Astrocyte of the hippocampus (primary cell): ENCODE measurements around the gene RTP3.

Source experiments
- DNase-seq: peaks from one replicate; pipeline ENCODE4 v3.0.0; 2011; ENCODE audit warnings: low read depth, low spot score

The RTP3 gene

GRCh38 chr3:46469680-46470357 lies 28.0 kb upstream of the RTP3 start:
- DNase-seq = no peak

DNA sequence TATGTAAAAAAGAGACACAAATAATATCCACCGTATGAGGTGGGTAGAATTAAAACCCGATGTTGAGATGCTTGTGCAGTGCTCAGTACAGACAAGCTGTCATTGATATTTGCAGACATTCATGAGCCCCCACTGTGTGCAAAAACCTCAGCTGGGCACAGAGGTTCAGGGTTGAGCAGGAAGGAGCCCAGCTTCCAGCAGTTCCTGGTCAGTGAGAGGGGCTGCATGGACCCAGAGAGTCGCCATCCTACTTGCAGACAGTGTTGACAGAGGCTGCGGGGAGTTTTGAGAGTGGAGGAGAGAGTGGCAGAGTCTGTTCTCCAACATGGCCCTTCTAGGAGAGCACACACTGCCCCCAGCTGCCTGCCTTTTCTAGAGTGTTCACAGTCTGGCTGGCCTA lies 26.9 kb upstream of the RTP3 start:
- no peak for DNase-seq

- no peak for DNase-seq
These were observed 26.3 kb upstream of the RTP3 start for GRCh38 chr3:46471371-46471914.

- no peak for DNase-seq
These were observed 25.0 kb upstream of the RTP3 start for GRCh38 chr3:46472736-46473135.

DNA sequence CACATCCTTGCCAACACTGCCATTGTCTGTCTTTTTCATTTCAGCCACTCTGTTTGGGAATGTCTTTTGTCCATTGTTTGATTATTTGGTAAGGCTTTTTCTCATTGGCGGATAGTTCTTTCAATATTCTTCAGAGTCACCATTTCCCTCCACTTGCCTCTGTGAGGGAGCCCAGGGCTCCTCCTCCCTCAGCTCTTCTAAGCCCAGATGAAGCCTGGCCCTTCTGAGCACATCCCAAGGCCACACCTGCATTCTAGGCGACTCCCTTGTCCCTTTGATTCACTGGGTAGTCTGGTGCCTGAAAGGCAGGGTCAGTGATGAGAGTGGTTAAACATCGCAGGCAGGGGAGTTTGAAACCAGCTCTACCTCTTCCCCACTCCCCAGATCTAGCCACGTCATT lies 20.6 kb upstream of the RTP3 start:
- no peak for DNase-seq

GRCh38 chr3:46477756-46478155 lies 20.0 kb upstream of the RTP3 start:
- no peak for DNase-seq

DNA sequence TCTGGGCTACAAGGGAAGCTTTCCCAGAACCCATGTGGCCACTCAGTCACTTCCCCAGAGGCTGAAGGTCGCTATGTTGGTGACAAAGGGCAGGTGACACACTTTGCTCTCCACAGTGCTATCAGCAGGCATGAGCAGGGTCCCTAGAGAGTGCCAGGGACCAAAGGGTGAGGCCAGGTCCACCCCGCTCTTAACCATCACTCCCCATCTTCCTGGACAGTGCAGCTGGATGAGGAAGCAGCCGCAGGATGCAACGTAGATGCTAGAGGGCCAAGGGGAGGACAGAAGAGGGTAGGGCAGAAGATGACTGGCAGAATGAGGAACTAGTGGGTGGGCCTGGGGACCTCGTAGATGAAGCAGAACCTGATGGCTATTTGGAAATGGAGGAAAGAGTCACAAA lies 19.4 kb upstream of the RTP3 start:
- no peak for DNase-seq

DNA sequence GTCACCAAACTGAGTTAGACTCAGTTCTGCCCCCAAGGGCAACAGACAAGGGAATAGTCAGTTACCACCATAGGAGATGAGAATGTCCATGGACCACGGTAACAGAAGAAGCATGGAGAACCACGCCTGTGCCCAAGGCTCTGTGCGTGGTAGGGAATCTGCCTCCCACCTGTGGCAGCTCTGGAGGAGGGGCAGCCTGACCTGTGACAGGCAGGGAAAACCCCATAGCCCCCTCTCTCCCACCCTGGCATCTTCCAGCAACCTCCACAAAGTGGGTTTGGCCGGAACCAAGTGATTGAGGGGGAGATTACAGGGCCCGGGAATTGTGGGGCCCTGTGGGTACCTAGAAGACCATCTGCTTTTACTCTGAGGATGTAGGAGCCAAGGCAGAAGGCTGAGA lies 18.8 kb upstream of the RTP3 start:
- DNase-seq = no peak

GRCh38 chr3:46479696-46480095 lies 18.1 kb upstream of the RTP3 start:
- DNase-seq = no peak

- no peak for DNase-seq
These were observed 17.1 kb upstream of the RTP3 start for GRCh38 chr3:46480491-46481195.

DNA sequence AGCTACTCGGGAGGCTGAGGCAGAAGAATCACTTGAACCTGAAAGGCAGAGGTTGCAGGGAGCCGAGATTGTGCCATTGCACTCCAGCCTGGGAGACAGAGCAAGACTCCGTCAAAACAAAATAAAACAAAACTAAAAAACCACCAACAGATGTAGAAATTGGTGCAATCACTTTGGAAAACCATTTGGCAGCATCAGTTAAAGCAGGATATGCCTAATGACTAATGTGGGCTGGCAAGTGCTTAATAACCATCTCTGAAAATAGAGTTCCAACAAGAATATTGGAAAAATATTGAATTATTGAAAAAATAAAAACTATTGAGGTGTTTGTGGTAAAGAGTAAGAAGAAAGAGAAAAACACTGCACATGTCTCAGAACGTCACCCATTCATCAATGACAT lies 16.1 kb upstream of the RTP3 start:
- no peak for DNase-seq

GRCh38 chr3:46482632-46483350 lies 15.0 kb upstream of the RTP3 start:
- DNase-seq = peak; percentile 93

GRCh38 chr3:46483825-46484224 lies 14.0 kb upstream of the RTP3 start:
- DNase-seq = no peak

- DNase-seq = no peak
These were observed 13.4 kb upstream of the RTP3 start for GRCh38 chr3:46484388-46484787.

- DNase-seq = no peak
These were observed 12.6 kb upstream of the RTP3 start for GRCh38 chr3:46484911-46485778.

DNA sequence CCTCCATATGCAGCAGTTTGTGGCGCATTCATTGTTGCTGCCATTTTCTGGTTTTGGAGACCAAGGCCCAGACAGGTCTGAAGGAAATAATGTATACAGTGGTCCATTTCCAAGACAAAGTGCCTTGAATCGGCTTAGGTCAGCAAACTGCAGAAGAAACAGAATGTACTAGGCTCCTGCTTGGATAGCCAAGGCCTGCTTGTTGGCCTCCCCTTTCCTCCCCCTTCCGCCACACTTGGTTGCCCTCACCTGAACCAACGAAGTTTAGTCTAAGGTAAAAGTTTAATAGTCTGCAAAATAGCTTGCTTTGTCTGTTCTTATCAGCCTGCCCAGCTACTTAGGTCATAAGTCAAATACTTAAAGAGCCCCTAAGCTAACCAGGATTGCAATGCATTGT lies 12.0 kb upstream of the RTP3 start:
- DNase-seq = no peak

GRCh38 chr3:46488735-46489361 lies 8.9 kb upstream of the RTP3 start:
- peak; percentile 94 for DNase-seq

GRCh38 chr3:46489381-46489780 lies 8.4 kb upstream of the RTP3 start:
- DNase-seq = no peak

- DNase-seq = peak; percentile 34
These were observed 7.9 kb upstream of the RTP3 start for GRCh38 chr3:46489875-46490274.

DNA sequence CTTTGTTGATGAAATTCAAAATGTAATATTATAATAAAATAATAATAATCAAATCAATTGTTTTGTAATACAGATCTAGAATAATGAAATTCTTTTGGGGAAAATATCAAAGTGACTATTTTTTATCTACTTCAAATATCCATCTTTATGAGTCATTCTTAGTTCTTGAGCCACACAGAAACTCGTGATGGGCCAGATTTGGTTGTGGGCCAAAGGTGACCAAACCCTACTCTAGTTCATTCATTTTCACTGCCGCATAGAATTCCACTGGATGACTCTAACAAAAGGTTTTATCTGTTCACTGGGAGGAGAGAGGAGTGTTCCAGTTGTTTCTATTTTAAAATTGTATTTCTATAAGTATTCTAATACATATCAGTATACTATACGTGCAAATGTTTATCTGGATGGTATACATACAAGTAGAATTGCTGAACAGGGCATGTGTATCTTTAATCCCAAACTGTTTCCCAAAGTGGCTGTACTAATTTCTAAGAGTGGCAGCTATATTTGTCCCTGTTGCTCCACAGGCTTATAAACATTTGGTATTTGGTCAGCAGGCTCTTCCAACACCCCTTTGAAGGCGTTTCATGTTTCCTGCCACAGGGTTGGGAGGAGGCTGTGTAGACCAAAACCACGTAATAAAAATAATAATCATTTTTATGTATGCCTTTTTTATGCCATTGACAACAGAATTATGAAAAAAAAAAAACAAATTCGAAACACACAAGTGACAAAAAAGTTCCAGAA lies 7.3 kb upstream of the RTP3 start:
- DNase-seq = no peak
